ENCODE data around the gene FREY1.
A peak's percentile ranks its signal among the peaks of the same experiment; 100 is the strongest.

The FREY1 gene

GRCh38 chr11:45926536-45927331 lies 19.7 kb upstream of the FREY1 start:
- Histone ChIP-seq H3K27ac (no peak overlapping the region), H3K9me3 (ENCODE audit: low read depth, low read length) (no peaks in the 10 kb centered on the region), H3K4me3 (no peak overlapping the region), H3K36me3 (ENCODE audit: insufficient read depth, low read length) (no peaks in the 10 kb centered on the region; the same call in 1 of the 2 replicates), H3K9ac (ENCODE audit: insufficient read length) (no peak overlapping the region)
- no peak for TF ChIP-seq EZH2 (IDR thresholded peaks at IDR 0.05)
- TF ChIP-seq FOXP2 (optimal IDR thresholded peaks at IDR 0.05; ENCODE audit: control extremely low read depth, extremely low read length, insufficient read depth), result no peak
- no peak for TF ChIP-seq POLR2AphosphoS5 (IDR thresholded peaks at IDR 0.05; ENCODE audit: borderline replicate concordance, low read depth, low read length)
- no peak for DNase-seq (ENCODE audit: low read depth, low spot score)

DNA sequence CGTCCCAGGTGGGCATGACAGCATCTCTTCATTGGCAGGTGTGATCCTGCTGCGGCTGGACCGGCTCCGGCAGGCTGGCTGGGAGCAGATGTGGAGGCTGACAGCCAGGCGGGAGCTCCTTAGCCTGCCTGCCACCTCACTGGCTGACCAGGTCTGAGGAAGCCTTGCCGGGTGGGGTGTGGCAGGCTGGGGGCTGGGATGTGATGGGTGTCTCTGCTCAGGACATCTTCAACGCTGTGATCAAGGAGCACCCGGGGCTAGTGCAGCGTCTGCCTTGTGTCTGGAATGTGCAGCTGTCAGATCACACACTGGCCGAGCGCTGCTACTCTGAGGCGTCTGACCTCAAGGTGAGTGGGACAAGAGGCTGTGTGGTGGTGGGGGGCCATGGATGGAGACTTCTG lies 18.9 kb upstream of the FREY1 start:
- TF ChIP-seq POLR2AphosphoS5 (IDR thresholded peaks at IDR 0.05; ENCODE audit: borderline replicate concordance, low read depth, low read length) (no peak), FOXP2 (optimal IDR thresholded peaks at IDR 0.05; ENCODE audit: control extremely low read depth, extremely low read length, insufficient read depth) (no peak), EZH2 (IDR thresholded peaks at IDR 0.05) (no peak)
- H3K9ac ChIP-seq (ENCODE audit: insufficient read length), result no peak overlapping the region
- no peaks in the 10 kb centered on the region for H3K9me3 ChIP-seq (ENCODE audit: low read depth, low read length)
- no peak overlapping the region for H3K27ac ChIP-seq
- no peak for DNase-seq (ENCODE audit: low read depth, low spot score)
- no peak overlapping the region for H3K4me3 ChIP-seq
- no peaks in the 10 kb centered on the region for H3K36me3 ChIP-seq (ENCODE audit: insufficient read depth, low read length)

- Histone ChIP-seq H3K36me3 (ENCODE audit: insufficient read depth, low read length) (no peaks in the 10 kb centered on the region), H3K4me3 (no peak overlapping the region), H3K9me3 (ENCODE audit: low read depth, low read length) (no peaks in the 10 kb centered on the region), H3K27ac (no peak overlapping the region), H3K9ac (ENCODE audit: insufficient read length) (no peak overlapping the region)
- TF ChIP-seq FOXP2 (optimal IDR thresholded peaks at IDR 0.05; ENCODE audit: control extremely low read depth, extremely low read length, insufficient read depth), result no peak
- TF ChIP-seq POLR2AphosphoS5 (IDR thresholded peaks at IDR 0.05; ENCODE audit: borderline replicate concordance, low read depth, low read length), result no peak
- TF ChIP-seq EZH2 (IDR thresholded peaks at IDR 0.05), result no peak
- DNase-seq (ENCODE audit: low read depth, low spot score), result no peak
Observed at GRCh38 chr11:45925550-45925949, 18.5 kb upstream of the FREY1 start.

GRCh38 chr11:45924927-45925326 lies 17.9 kb upstream of the FREY1 start:
- TF ChIP-seq FOXP2 (optimal IDR thresholded peaks at IDR 0.05; ENCODE audit: control extremely low read depth, extremely low read length, insufficient read depth) (no peak), EZH2 (IDR thresholded peaks at IDR 0.05) (no peak), POLR2AphosphoS5 (IDR thresholded peaks at IDR 0.05; ENCODE audit: borderline replicate concordance, low read depth, low read length) (no peak)
- no peaks in the 10 kb centered on the region for H3K9me3 ChIP-seq (ENCODE audit: low read depth, low read length)
- no peak overlapping the region for H3K27ac ChIP-seq
- H3K4me3 ChIP-seq, result no peak overlapping the region
- H3K36me3 ChIP-seq (ENCODE audit: insufficient read depth, low read length), result no peaks in the 10 kb centered on the region
- H3K9ac ChIP-seq (ENCODE audit: insufficient read length), result no peak overlapping the region
- DNase-seq (ENCODE audit: low read depth, low spot score), result no peak

- DNase-seq (ENCODE audit: low read depth, low spot score), result no peak
- Histone ChIP-seq H3K9ac (ENCODE audit: insufficient read length) (no peak overlapping the region), H3K36me3 (ENCODE audit: insufficient read depth, low read length) (no peaks in the 10 kb centered on the region), H3K4me3 (no peak overlapping the region), H3K9me3 (ENCODE audit: low read depth, low read length) (no peaks in the 10 kb centered on the region), H3K27ac (no peak overlapping the region)
- TF ChIP-seq EZH2 (IDR thresholded peaks at IDR 0.05) (no peak), FOXP2 (optimal IDR thresholded peaks at IDR 0.05; ENCODE audit: control extremely low read depth, extremely low read length, insufficient read depth) (no peak), POLR2AphosphoS5 (IDR thresholded peaks at IDR 0.05; ENCODE audit: borderline replicate concordance, low read depth, low read length) (no peak)
Observed at GRCh38 chr11:45924036-45924915, 17.2 kb upstream of the FREY1 start.

DNA sequence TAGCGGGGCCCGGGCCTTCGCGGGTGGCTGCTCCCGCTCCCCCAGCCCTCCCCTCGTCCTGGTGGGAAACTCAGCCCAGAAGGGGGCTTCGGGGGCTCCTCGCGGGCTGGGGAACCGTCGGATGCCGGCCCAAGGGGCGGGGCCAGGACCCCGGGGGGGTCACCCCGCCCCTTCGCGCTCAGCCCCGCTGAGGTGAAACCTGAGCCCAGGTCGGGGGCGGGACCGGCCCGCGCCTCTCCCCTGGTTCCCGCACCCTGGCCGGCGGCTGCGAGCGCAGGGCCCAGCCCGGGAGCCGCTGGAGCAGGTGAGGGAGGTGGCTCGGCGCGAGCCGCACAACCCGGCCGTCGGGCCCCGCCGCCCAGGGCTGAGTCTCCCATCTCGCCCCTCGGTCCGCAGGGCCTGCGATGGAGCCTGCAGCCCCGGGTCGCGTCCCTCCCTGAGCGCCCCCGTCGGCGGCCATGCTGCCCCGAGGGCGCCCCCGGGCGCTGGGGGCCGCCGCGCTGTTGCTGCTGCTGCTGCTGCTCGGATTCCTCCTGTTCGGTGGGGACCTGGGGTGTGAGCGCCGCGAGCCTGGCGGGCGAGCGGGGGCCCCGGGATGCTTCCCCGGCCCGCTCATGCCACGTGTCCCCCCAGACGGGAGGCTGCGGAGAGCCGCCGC lies 15.5 kb upstream of the FREY1 start, which contains the start of gene LARGE2:
TSS of gene LARGE2 (plus strand) at position 232 of the 658 bp plus-strand sequence. CDS start at position 459, 227 bp downstream.
- Histone ChIP-seq H3K36me3 (ENCODE audit: insufficient read depth, low read length) (no peaks in the 10 kb centered on the region), H3K9me3 (ENCODE audit: low read depth, low read length) (no peaks in the 10 kb centered on the region), H3K9ac (ENCODE audit: insufficient read length) (peak within 1 kb of the TSS; percentile 64), H3K27ac (no peak within 1 kb of the TSS), H3K4me3 (peak within 1 kb of the TSS; percentile 82)
- DNase-seq (ENCODE audit: low read depth, low spot score), result no peak
- TF ChIP-seq EZH2 (IDR thresholded peaks at IDR 0.05), result no peak
- TF ChIP-seq FOXP2 (optimal IDR thresholded peaks at IDR 0.05; ENCODE audit: control extremely low read depth, extremely low read length, insufficient read depth), result no peak
- no peak; the same call in 1 of the 2 replicates for TF ChIP-seq POLR2AphosphoS5 (IDR thresholded peaks at IDR 0.05; ENCODE audit: borderline replicate concordance, low read depth, low read length)

DNA sequence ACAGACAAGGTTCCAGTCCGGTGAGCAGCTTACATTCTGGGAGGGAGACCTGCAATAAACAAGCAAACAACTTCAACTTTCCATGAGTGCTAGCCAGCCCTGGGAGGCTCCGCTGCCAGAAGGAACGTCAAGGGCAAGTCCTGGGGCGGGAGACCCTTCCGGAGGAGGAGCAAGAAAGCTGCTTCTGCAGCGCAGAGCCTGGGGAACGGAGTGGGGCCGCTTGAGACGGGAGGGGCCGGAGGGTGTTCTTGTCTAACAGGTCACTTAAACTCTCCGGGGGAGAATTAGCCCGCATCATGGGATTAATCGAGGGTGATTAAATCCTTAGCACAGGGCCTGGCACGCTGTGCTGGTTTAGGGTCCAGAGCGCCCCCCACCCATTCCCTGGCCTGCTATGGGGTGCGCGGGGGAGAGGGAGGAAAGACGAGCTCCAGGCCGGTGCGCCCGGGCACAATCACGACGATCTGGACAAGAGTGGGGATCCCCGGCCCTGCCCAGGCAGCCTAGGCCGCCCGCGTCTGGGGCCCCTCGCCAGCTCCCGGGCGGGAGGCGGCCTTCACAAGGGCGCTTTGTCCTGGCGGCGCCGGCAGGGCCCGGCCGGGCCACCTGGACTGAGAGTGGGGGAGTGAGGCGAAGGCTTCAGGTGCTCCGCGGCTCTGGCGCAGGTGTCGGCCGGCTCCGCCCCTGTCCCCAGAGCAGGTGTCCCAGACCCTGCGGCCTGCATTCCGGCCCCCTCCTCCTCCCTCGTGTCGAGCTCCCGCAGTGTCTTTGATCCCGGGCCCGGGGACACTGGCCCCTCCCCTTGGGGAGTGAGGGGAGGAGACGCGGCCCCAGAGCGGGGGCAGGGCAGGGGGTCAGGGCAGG lies 14.7 kb upstream of the FREY1 start:
- Histone ChIP-seq H3K4me3 (peak overlapping the region; percentile 82), H3K36me3 (ENCODE audit: insufficient read depth, low read length) (no peaks in the 10 kb centered on the region), H3K9ac (ENCODE audit: insufficient read length) (peak overlapping the region; percentile 64), H3K9me3 (ENCODE audit: low read depth, low read length) (no peaks in the 10 kb centered on the region), H3K27ac (no peak overlapping the region)
- DNase-seq (ENCODE audit: low read depth, low spot score), result no peak
- TF ChIP-seq POLR2AphosphoS5 (IDR thresholded peaks at IDR 0.05; ENCODE audit: borderline replicate concordance, low read depth, low read length), result no peak
- TF ChIP-seq FOXP2 (optimal IDR thresholded peaks at IDR 0.05; ENCODE audit: control extremely low read depth, extremely low read length, insufficient read depth), result no peak
- no peak for TF ChIP-seq EZH2 (IDR thresholded peaks at IDR 0.05)

Measured in SK-N-MC (cell line).